Islet precursor cell (in vitro differentiated cells): ENCODE data around the gene USP47.

Experiments used
- DNase-seq: peaks from one replicate; pipeline ENCODE4 v3.0.0-alpha.2; 2018

USP47 gene

DNA sequence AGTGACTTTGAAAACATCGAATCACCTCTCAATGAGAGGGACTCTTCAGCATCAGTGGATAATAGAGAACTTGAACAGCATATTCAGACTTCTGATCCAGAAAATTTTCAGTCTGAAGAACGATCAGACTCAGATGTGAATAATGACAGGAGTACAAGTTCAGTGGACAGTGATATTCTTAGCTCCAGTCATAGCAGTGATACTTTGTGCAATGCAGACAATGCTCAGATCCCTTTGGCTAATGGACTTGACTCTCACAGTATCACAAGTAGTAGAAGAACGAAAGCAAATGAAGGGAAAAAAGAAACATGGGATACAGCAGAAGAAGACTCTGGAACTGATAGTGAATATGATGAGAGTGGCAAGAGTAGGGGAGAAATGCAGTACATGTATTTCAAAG, 100.9 kb downstream of the USP47 start:
- DNase-seq: no peak

DNA sequence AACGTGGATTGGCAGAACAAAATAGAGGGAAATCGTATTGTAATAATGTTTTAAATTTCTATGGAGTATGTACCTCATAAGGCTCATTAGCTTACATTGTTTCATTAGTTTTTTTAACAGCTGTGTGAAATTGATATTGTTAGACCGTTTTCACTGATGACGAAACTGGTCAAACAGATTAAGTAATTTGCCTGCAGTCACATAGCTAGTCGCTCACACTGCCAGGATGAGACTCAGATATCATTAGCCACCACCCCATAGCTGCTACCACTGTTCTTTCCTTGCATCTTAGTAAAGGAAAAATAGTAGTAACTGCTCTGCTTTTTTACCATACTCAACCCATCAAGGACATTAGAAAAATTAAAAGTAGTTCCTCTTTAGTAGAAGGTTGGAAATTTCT, 102.7 kb downstream of the USP47 start:
- no peak for DNase-seq

DNA sequence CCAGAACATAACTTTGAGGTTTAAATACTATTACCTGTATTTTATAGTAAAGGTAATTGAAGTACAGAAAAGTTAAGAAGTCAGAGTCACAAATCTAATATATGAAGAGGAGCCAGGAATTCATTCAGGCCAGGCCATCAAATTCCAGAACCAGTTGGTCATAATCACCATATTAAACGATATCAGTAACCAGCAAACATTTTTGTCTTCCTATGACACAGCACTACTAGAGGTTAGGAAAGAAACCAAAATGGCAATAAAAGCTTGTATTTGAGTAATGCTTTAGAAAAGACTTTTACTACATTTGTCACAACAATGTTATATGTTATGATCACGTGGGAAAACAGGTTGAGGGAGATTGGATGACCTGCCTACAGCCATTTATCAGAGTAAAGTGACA, 104.4 kb downstream of the USP47 start:
- no peak for DNase-seq

DNA sequence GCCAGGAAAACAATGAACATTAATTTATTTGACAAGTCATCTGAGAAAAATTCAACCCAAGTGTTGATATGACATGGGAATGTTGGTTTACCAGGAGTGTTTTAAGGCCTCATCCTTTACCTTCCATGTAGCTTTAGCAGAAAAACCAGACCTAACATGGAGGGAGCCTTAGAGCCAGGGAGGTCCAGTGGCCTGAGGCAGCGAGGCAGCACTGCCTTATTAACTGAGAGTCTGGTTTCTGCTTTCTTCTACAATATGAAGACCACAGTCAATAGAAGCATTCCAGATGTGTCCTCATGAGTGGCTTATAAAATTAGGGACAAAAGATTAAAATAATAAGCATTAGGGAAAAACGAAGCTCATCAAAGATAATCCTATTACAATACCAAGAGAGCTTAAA, 105.1 kb downstream of the USP47 start:
- DNase-seq: no peak

DNA sequence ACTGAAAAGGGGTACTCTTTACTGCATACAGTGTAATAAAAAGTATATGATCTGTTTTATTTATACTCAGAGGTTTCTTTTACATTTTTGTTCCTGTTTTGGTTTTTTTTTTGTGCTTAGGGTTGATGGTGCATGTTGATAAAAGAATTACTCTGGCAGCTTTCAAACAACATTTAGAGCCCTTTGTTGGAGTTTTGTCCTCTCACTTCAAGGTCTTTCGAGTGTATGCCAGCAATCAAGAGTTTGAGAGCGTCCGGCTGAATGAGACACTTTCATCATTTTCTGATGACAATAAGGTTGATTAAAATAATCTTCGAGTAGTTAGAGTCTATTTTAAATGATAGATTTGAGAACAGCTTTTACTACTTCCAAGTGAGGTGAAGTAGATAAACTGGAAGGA, 106.1 kb downstream of the USP47 start:
- no peak for DNase-seq

DNA sequence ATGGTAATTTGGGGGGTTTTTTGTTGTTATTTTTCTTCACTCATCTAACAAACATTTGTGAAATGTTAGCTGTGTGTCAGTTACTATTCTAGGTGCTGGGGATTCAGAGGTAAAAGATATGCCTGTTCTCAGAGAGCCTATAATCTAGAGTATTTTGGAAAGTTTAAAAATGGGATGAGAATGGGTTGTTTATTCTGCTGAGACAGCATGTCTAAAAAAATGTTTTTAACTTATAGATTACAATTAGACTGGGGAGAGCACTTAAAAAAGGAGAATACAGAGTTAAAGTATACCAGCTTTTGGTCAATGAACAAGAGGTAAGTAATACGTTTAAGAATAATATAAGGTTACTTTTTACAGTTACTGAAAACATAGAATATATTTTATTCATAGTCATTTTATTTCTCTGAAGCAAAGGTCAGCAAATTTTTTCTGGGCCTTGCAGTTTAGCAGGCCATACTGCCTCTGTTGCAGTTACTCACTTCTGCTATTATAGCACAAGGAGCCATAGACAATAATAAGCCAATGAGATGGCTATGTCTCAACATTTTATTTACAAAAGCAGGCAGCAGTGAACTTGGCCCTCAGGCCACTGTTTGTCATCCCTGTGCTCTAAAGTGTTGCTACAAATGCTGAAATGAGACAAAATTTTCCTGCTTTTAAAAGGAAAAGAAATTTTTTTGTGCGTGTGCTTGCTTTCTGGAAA, 106.6 kb downstream of the USP47 start:
- DNase-seq: no peak

DNA sequence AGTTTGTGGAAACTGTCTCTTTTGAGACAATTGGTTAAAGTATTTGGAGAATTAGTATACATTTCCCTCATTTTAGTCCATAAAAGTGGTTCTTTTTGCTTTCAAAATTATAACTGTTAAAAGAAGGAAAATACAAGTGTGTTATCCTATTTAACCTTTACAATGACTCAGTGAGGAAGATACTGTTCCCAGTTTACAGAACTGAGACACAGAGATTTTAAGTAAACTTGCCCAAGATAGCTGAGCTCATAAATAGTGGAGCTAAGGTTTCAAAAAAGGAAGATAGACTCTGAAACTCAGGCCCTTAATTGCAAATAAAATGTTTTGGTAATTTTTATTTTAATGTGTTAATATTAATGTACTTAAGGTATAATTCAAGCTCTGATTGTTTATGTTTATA, 107.7 kb downstream of the USP47 start:
- no peak for DNase-seq

DNA sequence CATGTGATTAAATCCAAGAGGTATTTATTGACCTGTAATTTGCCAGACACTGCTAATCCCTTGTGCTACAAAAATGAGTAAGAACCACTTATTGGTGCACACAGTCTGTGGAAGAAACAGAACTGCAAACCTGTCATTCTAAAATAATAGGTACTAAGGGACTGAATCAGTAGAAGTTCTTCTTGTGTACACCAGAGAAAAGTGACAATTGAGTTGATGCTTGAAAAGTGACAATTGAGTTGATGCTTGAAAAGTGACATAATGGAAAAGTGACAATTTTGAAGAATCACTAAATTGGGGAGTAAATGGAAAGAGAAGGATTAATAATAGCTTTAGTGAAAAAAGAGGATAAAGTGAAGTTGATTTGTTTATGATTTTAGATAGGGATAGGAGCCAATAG, 110.3 kb downstream of the USP47 start:
- DNase-seq: no peak

DNA sequence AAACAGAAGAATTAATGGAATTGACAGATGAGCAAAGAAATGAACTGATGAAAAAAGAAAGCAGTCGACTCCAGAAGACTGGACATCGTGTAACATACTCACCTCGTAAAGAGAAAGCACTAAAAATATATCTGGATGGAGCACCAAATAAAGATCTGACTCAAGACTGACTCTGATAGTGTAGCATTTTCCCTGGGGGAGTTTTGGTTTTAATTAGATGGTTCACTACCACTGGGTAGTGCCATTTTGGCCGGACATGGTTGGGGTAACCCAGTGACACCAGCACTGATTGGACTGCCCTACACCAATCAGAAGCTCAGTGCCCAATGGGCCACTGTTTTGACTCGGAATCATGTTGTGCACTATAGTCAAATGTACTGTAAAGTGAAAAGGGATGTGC, 114.2 kb downstream of the USP47 start:
- no peak for DNase-seq

DNA sequence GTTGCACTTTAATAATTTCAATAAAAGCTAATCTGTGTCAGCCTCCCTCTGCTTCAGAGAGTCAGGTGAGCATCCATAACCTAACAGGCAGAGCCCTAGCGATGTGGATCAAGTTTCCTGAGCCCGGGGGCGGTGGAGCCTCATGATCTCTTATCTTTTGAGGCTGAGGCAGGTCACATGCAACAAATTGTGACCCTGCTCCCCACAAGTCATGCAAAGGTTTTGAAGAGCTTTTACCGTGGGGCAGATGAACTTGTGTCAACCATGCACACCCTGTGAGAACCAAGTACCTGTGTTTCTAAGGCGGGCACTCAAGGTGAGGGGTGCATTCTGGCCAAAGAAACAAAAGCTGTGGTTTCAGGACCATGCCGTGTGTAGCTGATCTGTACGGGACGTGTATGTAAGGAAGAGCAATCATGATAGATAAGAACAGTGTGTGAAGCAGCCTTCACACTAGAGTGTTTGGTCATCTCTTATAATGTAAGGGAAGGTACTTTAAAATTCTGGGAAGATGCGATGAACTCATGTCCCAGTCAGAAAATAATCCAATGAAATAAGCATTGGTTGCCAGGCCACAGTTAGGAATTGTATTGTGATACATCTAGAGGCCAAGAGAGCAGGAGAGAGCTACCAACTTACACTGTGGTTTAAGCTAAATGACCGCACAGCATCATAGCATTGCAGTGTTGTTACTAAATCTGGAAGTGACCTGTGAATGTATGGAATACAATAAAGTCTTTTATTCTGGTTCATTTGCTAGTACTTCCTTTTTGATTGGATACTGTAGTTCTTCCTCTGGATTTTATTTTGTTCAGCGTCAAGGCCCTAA, 116.8 kb downstream of the USP47 start:
- DNase-seq: no peak

DNA sequence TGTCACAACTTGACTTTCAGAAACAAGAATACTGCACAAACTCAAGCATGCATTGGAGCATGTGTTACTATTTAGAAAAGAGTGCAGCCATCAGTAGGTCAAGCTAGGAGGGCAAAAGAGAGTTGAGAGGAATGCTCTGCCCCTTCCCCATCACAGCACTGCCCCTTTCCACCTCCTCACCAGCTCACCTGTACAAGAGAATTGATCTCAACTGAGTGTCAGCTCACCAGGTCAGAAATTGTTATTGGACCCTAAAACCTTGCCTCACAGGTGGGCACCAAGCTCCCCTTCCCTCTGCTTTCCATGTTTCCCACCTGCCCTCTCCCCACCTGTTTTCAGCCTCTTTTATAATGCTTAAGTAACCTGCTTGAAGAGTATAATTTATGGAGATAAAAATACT, 117.8 kb downstream of the USP47 start:
- DNase-seq: no peak

DNA sequence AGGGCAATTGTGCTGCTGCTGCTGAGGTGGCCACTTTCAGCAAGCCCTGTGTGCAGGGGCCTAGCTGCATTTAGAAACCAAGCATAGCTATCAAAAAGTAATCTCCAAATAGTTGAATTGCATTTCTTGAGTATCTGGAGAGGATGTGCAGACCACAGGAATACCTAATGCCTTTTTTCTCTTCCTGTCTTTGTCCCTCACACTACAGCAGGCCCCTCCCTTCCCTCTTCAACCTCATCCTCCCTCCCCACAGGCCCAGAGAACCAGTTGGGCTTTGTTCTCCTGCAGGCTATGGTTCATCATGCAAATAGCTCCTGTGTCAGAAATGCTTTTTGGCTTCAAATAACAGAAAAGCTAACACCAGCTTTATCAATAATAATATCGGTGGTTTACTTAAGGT, 118.9 kb downstream of the USP47 start:
- DNase-seq: no peak

DNA sequence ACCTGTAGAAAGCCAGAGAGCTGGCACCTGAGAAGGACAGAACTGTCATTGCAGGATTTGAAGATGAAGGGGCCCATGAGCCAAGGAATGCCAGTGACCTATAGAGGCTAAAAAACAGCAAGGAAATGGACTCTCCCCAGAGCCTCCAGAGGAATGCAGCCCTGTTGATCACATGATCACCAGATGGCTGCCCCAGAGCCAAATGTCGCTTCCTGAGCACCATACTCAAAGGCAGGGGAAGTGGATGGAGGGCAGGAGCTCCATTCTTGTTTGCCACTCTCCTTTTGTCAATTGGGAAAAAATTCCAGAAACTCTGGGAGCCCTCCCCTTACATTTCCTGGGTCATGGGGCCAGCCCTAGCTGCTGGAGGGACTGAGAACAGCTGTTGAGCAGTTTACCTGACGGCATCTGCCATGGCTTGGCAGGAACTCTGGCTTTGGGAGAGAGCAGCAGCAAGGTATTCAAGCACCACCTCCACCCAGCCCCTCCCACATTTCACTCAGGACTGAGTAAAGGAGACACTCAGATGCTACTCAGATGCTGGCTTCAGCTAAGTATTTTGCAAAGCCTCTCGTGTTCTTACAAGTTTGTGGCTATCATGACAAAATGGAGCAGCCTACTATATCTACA, 119.7 kb downstream of the USP47 start:
- DNase-seq: peak; percentile 57

DNA sequence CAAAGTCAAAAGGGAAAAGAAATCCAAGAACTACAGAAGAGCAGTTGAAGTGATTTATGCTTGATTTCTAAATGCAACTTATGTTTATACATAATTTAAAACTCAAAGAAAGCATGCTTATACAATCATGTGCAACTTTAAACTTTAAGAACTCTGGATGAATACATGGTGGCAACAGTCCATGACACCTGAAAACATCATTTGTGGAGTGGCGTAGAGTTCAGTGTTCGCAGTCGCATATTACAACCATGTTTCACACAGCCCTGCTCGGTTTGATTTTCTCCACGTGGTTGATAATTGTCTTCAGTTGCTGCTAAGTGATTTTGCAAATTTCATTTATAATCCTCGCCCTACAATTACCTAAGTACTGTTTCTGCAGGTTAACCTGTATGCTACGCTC, 121.3 kb downstream of the USP47 start:
- DNase-seq: no peak

DNA sequence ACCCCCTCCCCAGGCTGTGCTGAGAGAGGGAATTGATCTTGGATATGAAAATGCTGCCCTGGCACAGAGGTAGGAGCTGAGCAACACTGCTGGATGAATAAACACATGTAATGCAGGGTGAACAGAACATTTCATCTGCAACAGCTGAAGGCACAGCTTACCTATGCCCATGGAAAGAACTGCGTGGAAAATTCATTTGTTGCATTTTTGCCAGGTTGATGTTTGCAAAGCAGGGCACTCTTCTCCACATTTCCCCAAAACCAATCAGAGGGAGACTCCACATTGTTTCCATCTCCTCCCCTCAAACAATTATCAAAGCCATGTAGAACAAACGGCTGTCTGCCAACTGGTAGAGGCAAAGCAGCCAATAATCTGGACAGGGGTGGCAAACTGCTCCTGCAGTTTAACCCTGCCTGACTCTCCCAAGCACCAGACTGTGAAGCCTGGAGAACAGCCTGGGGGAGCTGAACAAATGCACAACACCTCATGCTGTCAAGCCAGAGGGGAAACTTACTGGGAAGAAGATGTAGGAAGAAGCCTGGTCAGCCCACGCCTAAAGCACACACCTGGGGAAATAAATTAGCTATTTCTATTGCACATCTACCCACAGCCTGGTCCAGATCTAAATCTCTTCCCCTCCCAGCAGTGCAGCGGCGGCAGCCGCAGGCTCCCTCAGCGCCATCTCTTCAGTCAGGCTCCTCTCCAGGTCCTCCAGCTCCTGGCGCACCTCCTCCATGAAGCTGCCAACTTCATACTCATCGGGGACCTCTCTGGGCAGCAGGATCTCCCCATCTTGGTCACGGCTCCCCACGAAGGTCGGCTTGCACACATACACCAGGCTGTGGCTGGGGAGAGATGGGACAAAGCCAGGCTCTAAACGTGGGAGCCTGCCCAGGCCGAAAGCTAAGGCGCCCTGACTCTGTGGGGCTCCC, 122.3 kb downstream of the USP47 start:
- DNase-seq: peak; percentile 45

DNA sequence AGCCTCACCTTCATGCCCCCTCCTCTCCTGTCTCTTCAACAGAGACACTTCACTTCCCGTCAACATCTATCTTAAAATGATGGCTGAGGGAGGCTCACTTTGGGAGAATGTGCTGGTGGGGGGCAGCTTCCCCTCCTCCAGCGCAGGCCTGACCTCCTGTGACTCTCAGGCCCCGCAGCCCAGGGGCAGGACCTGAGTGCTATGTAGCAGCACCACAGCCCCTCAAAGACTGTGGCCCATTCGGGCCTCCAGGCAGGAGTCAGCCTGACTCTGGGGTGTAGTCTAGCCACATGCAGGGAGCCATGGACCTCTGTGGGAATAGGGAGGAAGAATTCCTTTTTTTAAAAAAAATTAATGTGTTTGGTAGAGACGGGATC, 123.0 kb downstream of the USP47 start:
- DNase-seq: no peak

DNA sequence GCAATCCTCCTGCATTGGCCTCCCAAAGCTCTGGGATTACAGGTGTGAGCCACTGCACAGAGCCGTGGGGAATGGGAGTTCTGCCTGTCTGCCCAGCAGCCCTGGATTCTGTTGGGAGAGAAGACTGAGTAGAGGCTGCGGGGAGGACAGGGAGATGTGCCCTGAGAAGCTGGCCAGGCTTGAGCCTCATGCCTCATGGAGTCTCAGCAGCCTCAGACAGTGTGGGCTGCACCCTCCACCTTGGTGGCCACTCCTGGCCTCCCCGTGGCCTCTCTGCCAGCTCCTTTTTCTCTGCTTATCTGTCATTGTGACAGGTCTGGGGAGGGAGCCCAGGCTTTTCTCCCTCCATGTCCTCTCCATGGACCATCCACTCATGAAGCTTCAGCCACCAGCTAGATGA, 123.4 kb downstream of the USP47 start:
- DNase-seq: peak; percentile 46

DNA sequence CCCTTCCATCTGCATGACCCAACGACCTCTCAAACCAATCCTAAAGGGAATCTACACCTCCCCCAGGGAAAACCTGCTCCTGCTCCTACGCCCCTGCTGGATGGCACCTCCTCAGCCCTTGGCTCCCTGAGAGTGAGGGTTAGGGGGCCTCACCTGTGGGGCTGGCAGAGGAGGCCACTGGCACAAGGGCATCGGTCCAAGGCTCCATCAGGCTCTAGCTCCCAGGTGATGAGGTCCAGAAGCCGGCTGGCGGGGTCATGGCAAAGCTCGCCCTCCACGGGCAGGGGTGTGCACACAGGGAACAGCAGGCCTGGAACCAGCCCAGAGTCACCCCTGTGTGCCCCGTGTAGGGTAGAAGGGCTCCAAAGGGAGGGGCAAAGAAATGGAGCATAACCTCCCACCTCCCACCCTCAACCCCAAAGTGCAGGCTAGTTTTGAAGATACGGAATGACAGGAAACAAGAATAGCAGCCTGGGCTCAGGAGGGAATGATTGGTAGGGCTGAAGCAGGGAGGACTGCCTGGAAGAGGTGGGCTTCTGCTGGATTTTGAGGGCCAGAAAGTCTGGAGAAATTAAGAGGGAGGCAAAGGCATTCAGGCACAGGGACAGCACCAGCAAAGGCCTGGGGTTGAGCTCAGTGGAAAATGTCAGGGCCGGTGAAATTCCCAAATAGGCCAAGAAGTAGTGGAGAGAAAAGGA, 124.0 kb downstream of the USP47 start:
- no peak for DNase-seq

DNA sequence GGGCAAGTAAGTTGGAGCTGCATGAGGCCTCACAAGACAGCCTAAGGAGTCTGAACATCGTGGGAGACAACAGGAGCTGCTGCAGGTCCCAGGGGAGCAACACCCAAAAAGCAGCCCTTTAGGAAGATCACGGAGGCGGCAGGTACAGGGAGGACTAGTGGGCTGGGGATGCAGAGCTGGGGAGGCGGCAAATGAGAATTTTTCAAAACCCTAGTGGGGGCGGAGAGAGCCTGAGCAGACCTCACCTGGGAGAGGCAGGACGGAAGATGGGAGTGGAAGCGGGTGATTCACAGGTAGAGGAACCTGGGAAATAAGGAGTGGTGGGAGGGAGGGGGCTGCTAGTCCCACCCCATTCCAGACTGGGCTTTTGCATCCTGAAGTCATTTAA, 124.6 kb downstream of the USP47 start:
- DNase-seq: peak; percentile 45

DNA sequence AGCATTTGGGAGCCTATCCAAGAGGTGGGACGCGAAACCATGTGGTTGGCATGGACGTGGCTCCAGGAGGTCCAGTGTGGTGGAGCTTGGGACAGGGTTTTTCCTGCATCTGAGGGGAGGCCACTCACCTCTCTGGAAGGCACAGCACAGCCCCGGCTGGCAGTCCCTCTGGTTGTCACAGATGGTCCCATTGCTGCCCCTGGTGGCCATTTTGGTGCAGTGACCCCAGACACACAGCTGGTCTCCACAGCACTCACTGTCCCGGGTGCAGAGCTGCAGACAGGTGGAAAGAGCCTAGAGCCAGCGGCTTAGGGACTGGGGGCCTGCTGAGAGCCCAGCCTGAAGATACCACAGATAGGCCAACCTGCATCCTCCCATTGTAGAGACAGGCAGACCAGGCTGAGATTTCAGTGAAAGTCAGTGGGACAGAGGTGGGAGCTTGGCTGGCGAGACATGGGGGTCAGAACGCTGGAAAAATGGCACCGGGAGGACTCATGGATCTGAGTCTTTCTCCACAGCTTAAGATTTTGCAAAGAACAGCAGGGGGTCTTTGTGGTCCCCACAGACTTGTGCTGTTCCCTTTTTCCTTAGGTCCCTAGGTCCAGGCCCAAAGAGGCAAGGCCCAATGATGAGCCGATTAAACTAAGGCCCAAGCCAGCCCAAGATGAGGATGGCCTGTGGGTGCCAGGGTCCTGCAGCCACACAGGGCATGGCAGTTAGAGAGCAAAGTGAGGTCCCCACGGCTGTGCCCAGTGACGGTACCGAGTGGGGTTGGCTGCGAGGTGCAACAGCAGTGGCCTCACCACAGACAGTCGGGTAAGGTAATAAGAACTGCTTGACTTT, 125.3 kb downstream of the USP47 start:
- DNase-seq: peak; percentile 93
